Stimulated activated CD8-positive, alpha-beta memory T cell treated with anti-CD3 and anti-CD28 coated beads, Interleukin-15, amount 100 ng/mL, for 1 hour (primary cell): ENCODE measurements around the gene ITGA11.
"Not testable (repeated sequence)": the region's sequence is repeated elsewhere in the genome, so short reads cannot be mapped to it uniquely, and the experiment has no call there.

Experiments used
- DNase-seq: peaks from one replicate; pipeline ENCODE4 v3.0.0-alpha.2; 2020; ENCODE audit warnings: low read depth

Gene ITGA11

GRCh38 chr15:68409736-68410370, 22.1 kb downstream of the ITGA11 start:
- no peak for DNase-seq

DNA sequence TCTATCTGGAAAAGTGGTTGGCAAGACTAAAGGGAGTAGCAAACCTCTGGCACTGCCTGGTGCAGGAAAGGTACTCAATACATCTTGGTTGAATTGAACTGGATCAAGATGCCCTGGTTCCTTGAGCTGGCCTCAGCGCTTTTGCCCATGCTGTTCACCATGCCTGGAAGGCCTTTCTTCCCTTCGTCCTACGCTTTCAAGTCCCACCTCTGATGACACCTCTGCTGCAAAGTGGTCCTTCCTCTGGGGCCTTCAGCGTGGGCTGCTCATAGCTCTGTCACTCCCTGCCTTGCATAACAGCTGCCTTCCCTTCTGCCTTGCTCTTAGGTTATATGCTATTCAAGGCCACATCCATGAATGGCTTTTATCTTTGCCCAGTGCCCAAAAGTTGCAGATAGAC, 23.0 kb downstream of the ITGA11 start:
- DNase-seq = no peak

- no peak for DNase-seq
Measured at GRCh38 chr15:68407886-68408881, 23.8 kb downstream of the ITGA11 start.

DNA sequence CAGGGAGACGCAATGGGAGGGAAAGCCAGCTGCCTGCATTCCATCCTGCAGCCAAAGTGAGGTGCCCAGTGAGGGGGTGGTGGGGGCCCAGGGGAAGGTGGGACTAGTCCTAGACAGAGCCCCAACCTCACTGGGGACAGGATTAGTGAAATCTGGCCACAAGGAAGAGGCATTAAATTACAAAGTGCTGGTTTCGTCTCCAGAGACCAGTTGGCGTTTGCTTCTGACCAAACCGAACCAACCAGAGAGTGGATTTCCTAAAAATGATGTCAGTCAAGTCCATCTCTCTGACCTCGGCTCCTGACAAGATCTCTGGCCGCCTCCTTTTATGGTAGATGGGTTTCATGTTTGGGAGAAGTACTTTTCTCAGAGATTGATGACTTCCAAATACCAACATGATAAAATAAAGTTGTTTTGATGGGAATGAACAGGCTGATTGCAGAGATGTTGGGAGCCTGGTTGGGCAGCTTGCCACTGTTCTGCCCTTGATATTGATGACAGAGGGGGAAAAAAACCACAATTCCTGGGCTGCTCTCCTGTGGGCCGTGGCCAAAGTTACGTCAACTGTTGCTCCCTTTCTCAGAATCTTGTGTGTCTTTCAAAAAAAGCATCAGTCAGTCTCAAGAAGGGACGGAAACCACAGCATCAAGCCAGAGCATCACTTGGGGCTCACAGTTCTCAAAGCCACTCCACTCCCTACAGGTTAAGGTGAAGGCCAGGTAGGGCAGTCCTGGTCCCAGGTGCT, 24.6 kb downstream of the ITGA11 start:
- DNase-seq = no peak

GRCh38 chr15:68405378-68406250, 26.3 kb downstream of the ITGA11 start:
- DNase-seq = no peak

DNA sequence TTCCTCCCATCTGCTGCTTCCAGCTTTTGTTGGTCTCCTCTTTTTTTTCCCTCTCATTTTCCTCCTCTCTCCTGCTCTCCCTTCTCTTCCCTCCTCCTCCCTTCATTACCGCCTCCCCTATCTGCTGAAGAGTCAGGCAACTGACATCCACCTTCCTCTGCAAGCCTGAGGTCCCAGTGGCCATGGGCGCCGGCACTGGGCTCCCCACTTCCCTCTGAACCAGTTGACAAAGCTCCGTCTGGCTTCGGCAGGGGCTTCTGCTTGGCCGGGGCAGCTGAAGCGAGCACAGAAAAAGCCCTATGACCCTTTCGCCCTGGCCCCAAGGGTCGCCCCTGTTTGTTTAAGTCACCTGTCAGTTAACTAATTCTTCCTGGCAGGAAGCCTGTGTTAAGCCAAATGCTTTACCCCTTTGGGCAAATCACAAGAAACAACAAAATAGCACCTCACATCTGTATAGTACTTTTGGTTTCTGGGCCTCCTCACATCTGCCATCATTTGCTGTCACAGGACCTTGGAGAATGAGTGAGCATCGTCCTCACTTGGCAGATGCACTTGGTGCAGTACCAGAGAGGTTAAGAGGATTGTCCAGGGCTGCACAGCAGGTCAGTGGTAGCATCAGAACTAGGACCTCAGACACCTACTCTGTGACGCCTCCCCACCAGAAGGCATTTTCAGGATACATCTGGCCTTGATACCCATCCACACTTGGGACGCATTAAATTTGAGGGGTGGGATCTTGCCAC, 27.7 kb downstream of the ITGA11 start:
- DNase-seq = no peak

- no peak for DNase-seq
Measured at GRCh38 chr15:68403161-68403941, 28.6 kb downstream of the ITGA11 start.

GRCh38 chr15:68402432-68403160, 29.4 kb downstream of the ITGA11 start:
- no peak for DNase-seq

DNA sequence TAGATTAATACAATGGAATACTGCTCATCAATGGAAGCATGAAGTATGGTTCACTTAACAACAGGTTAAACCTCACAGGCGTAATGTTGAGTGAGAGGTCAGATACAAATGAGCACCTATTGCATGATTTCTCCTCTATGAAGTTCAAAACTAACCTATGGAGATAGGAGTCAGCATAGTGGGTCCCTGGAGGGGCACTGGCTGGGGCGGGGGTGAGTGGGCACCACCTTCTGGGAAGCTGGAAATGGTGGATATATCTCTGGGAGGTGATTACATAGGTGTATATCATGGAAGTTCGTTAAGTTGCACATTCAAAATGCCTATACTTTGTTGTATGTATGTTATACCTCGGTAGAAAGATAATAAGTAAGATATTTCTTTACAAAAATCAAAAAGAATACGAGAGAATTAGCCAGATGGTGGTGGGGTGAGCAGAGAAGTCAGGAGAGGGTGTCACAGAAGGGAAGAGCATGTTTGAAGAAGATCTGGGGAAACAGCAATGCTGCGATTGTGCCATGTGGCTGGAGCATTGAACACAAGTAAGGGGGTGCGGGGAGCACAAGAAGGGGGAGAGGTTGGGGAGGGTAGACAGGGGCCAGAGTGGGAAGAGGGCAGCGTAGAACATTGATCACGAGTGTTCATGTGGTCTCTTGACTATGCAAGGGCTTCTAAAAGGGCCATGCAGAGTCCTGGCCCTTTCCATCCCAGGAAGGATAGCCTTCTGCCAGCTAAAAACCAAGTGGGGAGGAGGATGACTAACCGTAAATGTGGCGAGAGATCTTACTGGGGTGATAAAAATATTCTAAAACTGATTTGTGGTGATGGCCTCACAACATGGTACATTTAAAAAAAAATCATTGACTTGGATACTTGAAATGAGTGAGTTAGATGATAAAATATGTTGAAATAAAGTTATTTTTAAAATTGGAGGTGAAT, 30.2 kb downstream of the ITGA11 start:
- no peak for DNase-seq

DNA sequence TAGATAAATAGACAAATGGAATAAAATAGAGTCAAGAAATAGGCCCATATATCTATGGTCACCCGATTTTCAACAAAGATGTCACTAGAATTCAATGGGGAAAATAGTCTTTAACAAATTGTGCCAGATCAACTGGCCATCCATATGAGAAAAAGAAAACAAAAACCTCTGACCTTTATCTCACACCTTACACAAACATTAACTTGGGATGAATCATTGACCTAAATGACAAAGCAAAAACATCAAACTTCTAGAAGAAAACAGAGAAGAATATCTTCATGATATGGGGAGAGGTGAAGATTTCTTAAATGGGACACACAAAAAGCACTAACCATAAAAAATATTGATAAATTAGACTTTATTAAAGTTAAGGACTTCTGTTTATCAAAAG, 31.9 kb downstream of the ITGA11 start:
- no peak for DNase-seq

DNA sequence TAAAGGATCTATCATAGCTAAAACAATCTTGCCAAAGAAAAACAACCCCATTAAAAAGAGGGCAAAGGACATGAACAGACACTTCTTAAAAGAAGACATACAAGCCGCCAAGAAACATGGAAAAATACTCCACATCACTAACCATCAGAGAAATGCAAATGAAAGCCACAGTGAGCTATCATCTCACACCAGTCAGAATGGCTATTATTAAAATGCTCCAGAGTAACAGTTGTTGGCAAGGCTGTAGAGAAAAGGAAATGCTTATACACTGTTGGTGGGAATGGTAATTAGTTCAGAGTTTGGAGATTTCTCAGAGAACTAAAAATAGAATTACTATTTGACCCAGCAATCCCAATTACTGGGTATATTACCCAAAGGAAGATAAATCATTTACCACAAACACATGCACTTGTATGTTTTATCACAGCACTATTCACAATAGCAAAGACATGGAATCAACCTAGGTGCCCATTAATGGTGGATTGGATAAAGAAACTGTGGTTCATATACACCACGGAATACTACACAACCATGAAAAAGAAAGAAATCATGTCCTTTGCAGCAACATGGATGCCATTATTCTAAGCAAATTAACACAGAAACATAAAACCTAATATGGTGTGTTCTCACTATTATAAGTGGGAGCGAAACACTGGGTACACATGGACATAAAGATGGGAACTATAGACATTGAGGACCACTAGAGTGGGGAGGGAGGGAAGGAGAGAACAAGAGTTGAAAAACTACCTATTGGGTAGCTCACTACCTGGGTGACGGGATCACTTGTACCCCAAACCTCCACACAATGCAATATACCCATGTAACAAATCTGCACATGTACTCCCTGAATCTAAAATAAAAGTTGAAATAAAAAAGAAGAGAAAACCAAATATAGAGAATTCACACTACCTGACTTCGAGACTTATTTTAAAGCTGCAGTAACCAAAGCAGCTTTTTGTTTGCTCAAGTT, 32.6 kb downstream of the ITGA11 start:
- no peak for DNase-seq

DNA sequence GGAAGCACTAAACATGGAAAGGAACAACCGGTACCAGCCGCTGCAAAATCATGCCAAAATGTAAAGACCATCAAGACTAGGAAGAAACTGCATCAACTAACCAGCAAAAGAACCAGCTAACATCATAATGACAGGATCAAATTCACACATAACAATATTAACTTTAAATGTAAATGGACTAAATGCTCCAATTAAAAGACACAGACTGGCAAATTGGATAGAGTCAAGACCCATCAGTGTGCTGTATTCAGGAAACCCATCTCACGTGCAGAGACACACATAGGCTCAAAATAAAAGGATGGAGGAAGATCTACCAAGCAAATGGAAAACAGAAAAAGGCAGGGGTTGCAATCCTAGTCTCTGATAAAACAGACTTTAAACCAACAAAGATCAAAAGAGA, 34.0 kb downstream of the ITGA11 start:
- not testable (repeated sequence) for DNase-seq

GRCh38 chr15:68396068-68396467, 35.9 kb downstream of the ITGA11 start:
- no peak for DNase-seq

- no peak for DNase-seq
Measured at GRCh38 chr15:68391121-68391520, 40.8 kb downstream of the ITGA11 start.

- no peak for DNase-seq
Measured at GRCh38 chr15:68389936-68390817, 41.8 kb downstream of the ITGA11 start.
